ENCODE data around the gene AARSD1. TPM values are rescaled to one million over a fixed set of nuclear protein-coding genes. Genes with fewer than 3 reads are reported as not detected.
A peak's percentile ranks its signal among the peaks of the same experiment; 100 is the strongest.
"Not testable (repeated sequence)": the region's sequence is repeated elsewhere in the genome, so short reads cannot be mapped to it uniquely, and the experiment has no call there.

Gene AARSD1
- total and polyA plus RNA-seq, 7 donors, result 14.6 to 41.5 (median 22.9) TPM

- Histone ChIP-seq H3K27ac (peak overlapping the region; percentile 71 to 80 (median 76)), H3K4me1 (peaks cover 0 to 10% (median 6%) of the 10 kb centered on the region in 4 donors), H3K4me3 (no peak overlapping the region), H3K27me3 (no peaks in the 10 kb centered on the region), H3K36me3 (no peaks in the 10 kb centered on the region), H3K9me3 (no peaks in the 10 kb centered on the region)
- no peak for DNase-seq
- TF ChIP-seq POLR2AphosphoS5 (IDR thresholded peaks at IDR 0.05) (no peak), POLR2A (IDR thresholded peaks at IDR 0.05) (no peak), EP300 (IDR thresholded peaks at IDR 0.05) (no peak)
- TF ChIP-seq, protein P1, sequence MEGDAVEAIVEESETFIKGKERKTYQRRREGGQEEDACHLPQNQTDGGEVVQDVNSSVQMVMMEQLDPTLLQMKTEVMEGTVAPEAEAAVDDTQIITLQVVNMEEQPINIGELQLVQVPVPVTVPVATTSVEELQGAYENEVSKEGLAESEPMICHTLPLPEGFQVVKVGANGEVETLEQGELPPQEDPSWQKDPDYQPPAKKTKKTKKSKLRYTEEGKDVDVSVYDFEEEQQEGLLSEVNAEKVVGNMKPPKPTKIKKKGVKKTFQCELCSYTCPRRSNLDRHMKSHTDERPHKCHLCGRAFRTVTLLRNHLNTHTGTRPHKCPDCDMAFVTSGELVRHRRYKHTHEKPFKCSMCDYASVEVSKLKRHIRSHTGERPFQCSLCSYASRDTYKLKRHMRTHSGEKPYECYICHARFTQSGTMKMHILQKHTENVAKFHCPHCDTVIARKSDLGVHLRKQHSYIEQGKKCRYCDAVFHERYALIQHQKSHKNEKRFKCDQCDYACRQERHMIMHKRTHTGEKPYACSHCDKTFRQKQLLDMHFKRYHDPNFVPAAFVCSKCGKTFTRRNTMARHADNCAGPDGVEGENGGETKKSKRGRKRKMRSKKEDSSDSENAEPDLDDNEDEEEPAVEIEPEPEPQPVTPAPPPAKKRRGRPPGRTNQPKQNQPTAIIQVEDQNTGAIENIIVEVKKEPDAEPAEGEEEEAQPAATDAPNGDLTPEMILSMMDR (IDR thresholded peaks at IDR 0.05), result no peak
- intact Hi-C loops (cut with DNase I), result loop anchor here (2.0 kb wide), 1 partner anchor 85 kb away; the partner anchor contains the start of gene AOC2
- 92 to 97% methylated on average over 1 of the region's 1 CpG for WGBS, 2 donors
Measured at GRCh38 chr17:42929497-42929844, 34.8 kb downstream of the AARSD1 start.

- no peak for TF ChIP-seq EP300 (IDR thresholded peaks at IDR 0.05)
- peak in 2 of 4 donors; percentile 19 to 24 for TF ChIP-seq POLR2AphosphoS5 (IDR thresholded peaks at IDR 0.05)
- TF ChIP-seq, protein P1 (IDR thresholded peaks at IDR 0.05), result peak; percentile 32 to 67 (median 60)
- no peak for TF ChIP-seq POLR2A (IDR thresholded peaks at IDR 0.05)
- 40 to 44% methylated on average over 9 of the region's 9 CpGs for WGBS, 2 donors
- Histone ChIP-seq H3K4me3 (no peak overlapping the region), H3K27ac (peak overlapping the region; percentile 71 to 80 (median 76)), H3K4me1 (peaks cover 0 to 10% (median 6%) of the 10 kb centered on the region in 4 donors), H3K27me3 (no peaks in the 10 kb centered on the region), H3K36me3 (no peaks in the 10 kb centered on the region), H3K9me3 (no peaks in the 10 kb centered on the region)
- intact Hi-C loops (cut with DNase I), result loop anchor here (2.0 kb wide), 1 partner anchor 84 kb away; the partner anchor contains the start of gene AOC2
- DNase-seq, result peak; percentile 69
Measured at GRCh38 chr17:42928714-42929496, 35.3 kb downstream of the AARSD1 start.

GRCh38 chr17:42924891-42925290 lies 39.4 kb downstream of the AARSD1 start:
- Histone ChIP-seq H3K9me3 (no peaks in the 10 kb centered on the region), H3K27ac (no peak overlapping the region), H3K36me3 (no peaks in the 10 kb centered on the region), H3K4me1 (peaks cover 0 to 22% (median 16%) of the 10 kb centered on the region in 4 donors), H3K4me3 (no peak overlapping the region), H3K27me3 (no peaks in the 10 kb centered on the region)
- no peak for DNase-seq
- intact Hi-C loops (cut with DNase I), result no loop called here
- TF ChIP-seq, protein P1 (IDR thresholded peaks at IDR 0.05), result no peak
- TF ChIP-seq EP300 (IDR thresholded peaks at IDR 0.05), result no peak
- no peak for TF ChIP-seq POLR2AphosphoS5 (IDR thresholded peaks at IDR 0.05)
- no peak for TF ChIP-seq POLR2A (IDR thresholded peaks at IDR 0.05)
- WGBS, 2 donors, result 39 to 61% methylated on average over 5 of the region's 5 CpGs

- H3K4me3 ChIP-seq; H3K27me3 ChIP-seq; H3K36me3 ChIP-seq; intact Hi-C loops (cut with DNase I); H3K9me3 ChIP-seq; DNase-seq: not testable (repeated sequence)
- Histone ChIP-seq H3K4me1 (peaks cover 0 to 17% (median 8%) of the 10 kb centered on the region in 4 donors), H3K27ac (peak overlapping the region in 2 of 4 donors; percentile 47 to 65)
- 83 to 86% methylated on average over 7 of the region's 7 CpGs for WGBS, 2 donors
Measured at GRCh38 chr17:42923472-42923871, 40.8 kb downstream of the AARSD1 start.

DNA sequence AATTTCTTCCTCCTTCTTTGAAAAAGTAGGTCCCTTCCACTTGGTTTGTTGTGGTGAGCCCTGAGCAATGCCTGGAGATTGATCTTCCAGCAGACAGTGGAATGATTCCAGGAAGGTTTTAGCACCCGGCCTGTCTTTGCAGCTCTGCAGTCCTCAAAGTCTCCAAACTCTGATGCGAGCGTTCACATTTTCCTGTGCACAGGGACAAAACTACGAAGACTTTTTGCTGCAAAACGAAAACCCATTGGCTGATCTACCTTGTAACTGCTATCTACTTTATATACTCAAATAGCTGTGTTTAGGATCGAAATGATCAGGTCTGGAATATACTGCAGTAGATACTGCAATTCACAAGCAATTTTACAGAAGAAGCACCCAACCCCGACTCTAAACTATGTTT lies 42.0 kb downstream of the AARSD1 start:
- no peak for TF ChIP-seq EP300 (IDR thresholded peaks at IDR 0.05)
- TF ChIP-seq POLR2A (IDR thresholded peaks at IDR 0.05), result no peak
- TF ChIP-seq, protein P1 (IDR thresholded peaks at IDR 0.05), result no peak
- no peak for TF ChIP-seq POLR2AphosphoS5 (IDR thresholded peaks at IDR 0.05)
- Histone ChIP-seq H3K36me3 (no peaks in the 10 kb centered on the region), H3K4me3 (no peak overlapping the region), H3K4me1 (peaks cover 0 to 17% (median 8%) of the 10 kb centered on the region in 4 donors), H3K27ac (peak overlapping the region in 3 of 4 donors; percentile 42 to 65 (median 47)), H3K27me3 (no peaks in the 10 kb centered on the region), H3K9me3 (no peaks in the 10 kb centered on the region)
- WGBS, 2 donors, result 49 to 63% methylated on average over 7 of the region's 7 CpGs
- intact Hi-C loops (cut with DNase I), result no loop called here
- DNase-seq, result no peak
